Ovary (tissue), 9 donors: ENCODE results near the gene GABRG3. TPM values are rescaled to one million over a fixed set of nuclear protein-coding genes. Genes with fewer than 3 reads are reported as not detected.

Experiments used
- DNase-seq, 5 donors: peaks; one replicate each; pipeline ENCODE4 v3.0.0-alpha.2; 2019 to 2020
- H3K27ac ChIP-seq, 2 donors: fragments of 200-600 bp; one replicate each; pipeline versions ENCODE4 v1.5.1 to v1.8.0; 2019 to 2022
- H3K27me3 ChIP-seq: fragments of 200-600 bp; one replicate; pipeline ENCODE4 v1.8.0; 2022
- H3K36me3 ChIP-seq: fragments of 200-600 bp; sonication (generic); one replicate; pipeline ENCODE4 v1.5.1; 2019
- H3K4me1 ChIP-seq: one replicate; pipeline ENCODE4 v1.8.1; 2013; ENCODE audit warnings: mild to moderate bottlenecking, moderate library complexity; ENCODE audit not compliant: insufficient read depth
- H3K4me3 ChIP-seq: fragments of 200-600 bp; sonication (generic); one replicate; pipeline ENCODE4 v1.5.1; 2017
- H3K9me3 ChIP-seq, 2 donors: fragments of 200-600 bp in 1 of 2; sonication (generic) in 1 of 2; one replicate each; pipeline versions ENCODE4 v1.5.1 to v1.8.1; 2013 to 2019; ENCODE audit warnings: mild to moderate bottlenecking in 1 of 2, moderate library complexity in 1 of 2
- CTCF ChIP-seq, 3 donors: fragments of 450-650 bp in 2 of 3; fragments of 200-600 bp in 1 of 3; IDR thresholded peaks; one replicate each; pipeline versions ENCODE4 v1.5.1 to v1.8.0; 2016 to 2022; ENCODE audit warnings: antibody characterized with exemption in 3 of 3, mild to moderate bottlenecking in 1 of 3
- EP300 ChIP-seq: sonication (generic); formaldehyde crosslinking; IDR thresholded peaks from one replicate; pipeline ENCODE4 v1.6.1; 2017; ENCODE audit warnings: antibody characterized with exemption
- POLR2A ChIP-seq: fragments of 450-650 bp; IDR thresholded peaks from one replicate; pipeline ENCODE4 v1.6.1; 2017; ENCODE audit warnings: antibody characterized with exemption, mild to moderate bottlenecking, moderate library complexity
- WGBS, 3 donors: extraction: QIAGEN DNeasy Blood & Tissue Kit in 1 of 3; methylation state at CpG; one replicate each; pipeline versions ENCODE4 v1.1.5 to v1.1.7; 2013 to 2017; 5-methylcytosine and 5-hydroxymethylcytosine counted together
- intact Hi-C, 4 donors: fragments of 100-400 bp; cut with DNase I; formaldehyde crosslinking; loops; one replicate each; pipeline versions ENCODE4 v1.11.0 to v1.15.1; 2022 to 2023
- polyA plus RNA-seq, 2 donors: library from polyadenylated mRNA; stranded (reverse); fragments of 200-250 nt in 1 of 2; fragments of 350-450 nt in 1 of 2; fragmentation: Illumina TruSeq in 1 of 2; extraction: RNeasy Lipid Tissue Mini Kit (QIAGEN cat#74804) in 1 of 2; gene quantifications; one replicate each; pipeline ENCODE4 v1.2.3, GENCODE V29; 2013 to 2014
- total RNA-seq, 7 donors: library from RNA; depleted of rRNA in 2 of 7; stranded (reverse); fragments of >200 nt in 2 of 7; fragmentation: NEBNext Ultra II Directional in 3 of 7; extraction: Animal tissue kit (Norgen Biotek cat#: 25700) in 3 of 7; gene quantifications; one replicate each; pipeline versions ENCODE4 v1.1.0 to v1.2.4, GENCODE V29; 2016 to 2023
- donor health status: DM: no; HTN: no; CAD: no; lungs with moderate emphysema.
- donor health status: DM: no; HTN: no; CAD: no.
- donor health status: Bipolar disorder and iron deficiency.
- donor health status: DM: yes; HTN: yes; CAD: no.
- donor health status: DM: no; HTN: no; CAD: no.
- donor health status: DM: yes; HTN: yes; CAD: no.

GABRG3 gene
- total and polyA plus RNA-seq, 9 donors = 0.01 to 0.18 (median 0.13) TPM; not detected in 6

DNA sequence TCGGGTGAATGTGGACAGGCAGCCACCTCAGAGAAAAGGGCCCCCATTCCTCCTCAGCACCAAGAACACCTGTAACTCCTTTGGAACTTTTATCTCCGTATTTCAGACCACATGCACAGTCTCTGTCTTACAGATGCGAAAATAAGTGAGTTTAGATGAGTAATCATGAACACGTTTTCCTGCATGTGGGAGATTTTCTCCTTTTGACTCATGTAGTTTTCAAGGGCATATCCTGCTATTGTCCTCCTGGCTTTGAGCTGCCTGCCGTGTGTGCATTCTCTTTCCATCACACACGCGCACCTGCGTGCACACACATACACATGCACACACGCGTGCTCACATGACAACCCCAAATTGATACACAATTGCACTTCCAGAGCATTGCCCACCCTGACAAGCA lies 239.2 kb downstream of the GABRG3 start:
- Histone ChIP-seq H3K4me1 (no peaks in the 10 kb centered on the region), H3K27ac (no peak overlapping the region), H3K36me3 (no peaks in the 10 kb centered on the region), H3K27me3 (no peaks in the 10 kb centered on the region), H3K4me3 (no peak overlapping the region), H3K9me3 (no peaks in the 10 kb centered on the region)
- no peak for DNase-seq
- TF ChIP-seq CTCF (IDR thresholded peaks at IDR 0.05) (no peak), EP300 (no peak)
- WGBS, 3 donors = 74 to 82% (median 78%) methylated on average over 10 of the region's 10 CpGs
- intact Hi-C loops = no loop called here

DNA sequence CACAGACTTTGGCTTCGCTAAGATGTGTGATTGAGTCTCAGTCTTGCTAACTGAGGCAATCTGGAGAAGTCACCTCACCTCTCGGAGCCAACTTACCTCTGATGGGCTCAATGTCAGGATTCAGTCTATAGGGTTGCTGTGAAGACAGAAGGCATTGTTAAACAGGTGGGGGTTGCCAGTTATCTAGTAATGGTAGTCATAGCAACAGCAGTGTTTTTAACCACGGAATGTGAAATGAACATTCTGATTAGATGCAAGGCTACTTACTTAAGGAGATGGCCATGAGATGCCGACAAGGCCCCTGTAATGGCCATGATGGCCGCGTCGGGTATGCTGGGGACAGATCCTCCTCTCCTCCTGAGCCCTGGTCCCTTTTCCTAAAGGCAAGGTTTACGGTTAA lies 243.1 kb downstream of the GABRG3 start:
- H3K4me1 ChIP-seq = no peaks in the 10 kb centered on the region
- H3K9me3 ChIP-seq = no peaks in the 10 kb centered on the region
- DNase-seq = no peak
- no peaks in the 10 kb centered on the region for H3K27me3 ChIP-seq
- WGBS, 3 donors = 64 to 78% (median 69%) methylated on average over 8 of the region's 8 CpGs
- intact Hi-C loops = no loop called here
- no peak overlapping the region for H3K4me3 ChIP-seq
- TF ChIP-seq EP300 (no peak), POLR2A (no peak), CTCF (IDR thresholded peaks at IDR 0.05) (no peak)
- no peak overlapping the region for H3K27ac ChIP-seq
- H3K36me3 ChIP-seq = no peaks in the 10 kb centered on the region

- H3K27ac ChIP-seq = no peak overlapping the region
- no peak for DNase-seq
- H3K27me3 ChIP-seq = no peaks in the 10 kb centered on the region
- 14 to 40% (median 21%) methylated on average over 3 of the region's 3 CpGs for WGBS, 3 donors
- TF ChIP-seq POLR2A (no peak), EP300 (no peak), CTCF (IDR thresholded peaks at IDR 0.05) (no peak)
- no peak overlapping the region for H3K4me3 ChIP-seq
- H3K4me1 ChIP-seq = no peaks in the 10 kb centered on the region
- H3K9me3 ChIP-seq = no peaks in the 10 kb centered on the region
- no peaks in the 10 kb centered on the region for H3K36me3 ChIP-seq
- intact Hi-C loops = no loop called here
These were observed 244.0 kb downstream of the GABRG3 start for GRCh38 chr15:27214961-27215360.

GRCh38 chr15:27218426-27218825 lies 247.4 kb downstream of the GABRG3 start:
- intact Hi-C loops = no loop called here
- DNase-seq = no peak
- WGBS, 3 donors = 82 to 91% (median 87%) methylated on average over 8 of the region's 8 CpGs
- no peak overlapping the region for H3K4me3 ChIP-seq
- no peaks in the 10 kb centered on the region for H3K9me3 ChIP-seq
- no peaks in the 10 kb centered on the region for H3K36me3 ChIP-seq
- H3K4me1 ChIP-seq = no peaks in the 10 kb centered on the region
- TF ChIP-seq EP300 = no peak
- no peak for TF ChIP-seq CTCF (IDR thresholded peaks at IDR 0.05)
- TF ChIP-seq POLR2A = no peak
- no peak overlapping the region for H3K27ac ChIP-seq
- no peaks in the 10 kb centered on the region for H3K27me3 ChIP-seq

- 59 to 66% (median 62%) methylated on average over 5 of the region's 5 CpGs for WGBS, 3 donors
- Histone ChIP-seq H3K36me3 (no peaks in the 10 kb centered on the region), H3K4me3 (no peak overlapping the region), H3K27ac (no peak overlapping the region), H3K9me3 (no peaks in the 10 kb centered on the region), H3K4me1 (no peaks in the 10 kb centered on the region), H3K27me3 (no peaks in the 10 kb centered on the region)
- intact Hi-C loops = no loop called here
- DNase-seq = no peak
- no peak for TF ChIP-seq POLR2A
- no peak for TF ChIP-seq EP300
- TF ChIP-seq CTCF (IDR thresholded peaks at IDR 0.05) = no peak
These were observed 248.7 kb downstream of the GABRG3 start for GRCh38 chr15:27219636-27220035.
